ENCODE measurements around the gene KIF13A.
"Not testable (repeated sequence)": the region's sequence is repeated elsewhere in the genome, so short reads cannot be mapped to it uniquely, and the experiment has no call there.

KIF13A gene

GRCh38 chr6:17927705-17928104 lies 59.7 kb downstream of the KIF13A start:
- H3K27me3 ChIP-seq (ENCODE audit: control insufficient read depth in 1 of 2, insufficient read depth in 2 of 2, low read length in 2 of 2), result no peaks in the 10 kb centered on the region
- no peaks in the 10 kb centered on the region for H3K9me3 ChIP-seq (ENCODE audit: low read length)
- no peaks in the 10 kb centered on the region for H3K36me3 ChIP-seq (ENCODE audit: insufficient read depth, low read length)
- H3K4me3 ChIP-seq (ENCODE audit: low read depth in 1 of 2, low read length in 2 of 2), result no peak overlapping the region
- H3K27ac ChIP-seq (ENCODE audit: low read depth, low read length), result peak overlapping the region; percentile 9
- peaks cover 53% of the 10 kb centered on the region for H3K4me1 ChIP-seq (ENCODE audit: insufficient read depth, low read length)
- H3K9ac ChIP-seq (ENCODE audit: low read length), result no peak overlapping the region

DNA sequence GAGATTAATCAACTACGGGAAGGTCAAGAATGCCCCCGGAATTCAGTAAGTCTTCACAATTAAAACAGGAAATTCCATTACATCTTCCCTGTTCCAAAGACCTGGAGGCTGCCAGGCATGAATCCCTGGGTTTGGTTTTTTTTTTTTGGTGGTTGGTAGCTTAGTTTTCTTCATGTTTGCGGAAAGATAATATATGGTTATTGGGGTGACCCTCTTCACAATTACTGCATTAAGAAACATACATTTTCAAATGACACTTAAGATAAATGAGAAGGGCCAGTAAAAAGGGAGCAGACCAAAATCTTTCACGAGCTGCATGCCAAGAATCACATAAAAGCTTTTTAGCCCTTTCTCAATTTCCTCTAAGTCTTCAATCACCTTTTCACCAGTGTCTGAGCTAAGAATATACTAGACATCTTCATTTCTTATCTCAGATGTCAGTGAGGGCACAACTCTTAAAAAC lies 64.0 kb downstream of the KIF13A start:
- H3K4me3 ChIP-seq (ENCODE audit: low read depth in 1 of 2, low read length in 2 of 2), result no peak overlapping the region
- no peaks in the 10 kb centered on the region for H3K36me3 ChIP-seq (ENCODE audit: insufficient read depth, low read length)
- H3K9me3 ChIP-seq (ENCODE audit: low read length), result no peaks in the 10 kb centered on the region
- H3K4me1 ChIP-seq (ENCODE audit: insufficient read depth, low read length), result peaks cover 29% of the 10 kb centered on the region
- no peak overlapping the region for H3K27ac ChIP-seq (ENCODE audit: low read depth, low read length)
- H3K27me3 ChIP-seq (ENCODE audit: control insufficient read depth in 1 of 2, insufficient read depth in 2 of 2, low read length in 2 of 2), result no peaks in the 10 kb centered on the region
- H3K9ac ChIP-seq (ENCODE audit: low read length), result no peak overlapping the region

GRCh38 chr6:17921454-17921853 lies 66.0 kb downstream of the KIF13A start:
- Histone ChIP-seq H3K9ac (ENCODE audit: low read length) (no peak overlapping the region), H3K9me3 (ENCODE audit: low read length) (no peaks in the 10 kb centered on the region), H3K36me3 (ENCODE audit: insufficient read depth, low read length) (no peaks in the 10 kb centered on the region), H3K4me3 (ENCODE audit: low read depth in 1 of 2, low read length in 2 of 2) (no peak overlapping the region), H3K27me3 (ENCODE audit: control insufficient read depth in 1 of 2, insufficient read depth in 2 of 2, low read length in 2 of 2) (no peaks in the 10 kb centered on the region), H3K27ac (ENCODE audit: low read depth, low read length) (no peak overlapping the region), H3K4me1 (ENCODE audit: insufficient read depth, low read length) (peaks cover 21% of the 10 kb centered on the region)

DNA sequence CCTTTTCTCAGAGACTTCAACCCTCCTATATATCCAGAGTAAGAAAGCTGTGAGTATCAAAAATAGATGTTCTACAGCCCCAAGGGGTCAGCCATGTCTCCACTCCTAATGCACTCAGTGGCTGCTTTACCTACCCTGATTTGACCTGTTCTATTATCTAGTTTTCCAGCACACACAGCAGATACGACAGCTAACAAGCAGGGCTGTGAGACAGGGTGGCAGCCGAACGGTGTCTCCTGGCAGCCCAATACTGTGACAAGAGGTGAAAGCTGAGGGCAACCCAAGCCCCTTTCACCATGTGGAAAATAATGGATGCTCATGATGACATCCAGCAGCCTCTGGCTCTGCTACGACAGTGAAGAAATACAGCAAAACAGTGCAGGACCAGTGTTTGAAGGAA lies 67.9 kb downstream of the KIF13A start:
- no peaks in the 10 kb centered on the region for H3K27me3 ChIP-seq (ENCODE audit: control insufficient read depth in 1 of 2, insufficient read depth in 2 of 2, low read length in 2 of 2)
- no peak overlapping the region for H3K4me3 ChIP-seq (ENCODE audit: low read depth in 1 of 2, low read length in 2 of 2)
- H3K9me3 ChIP-seq (ENCODE audit: low read length), result no peaks in the 10 kb centered on the region
- H3K4me1 ChIP-seq (ENCODE audit: insufficient read depth, low read length), result peaks cover 27% of the 10 kb centered on the region
- no peak overlapping the region for H3K9ac ChIP-seq (ENCODE audit: low read length)
- no peak overlapping the region for H3K27ac ChIP-seq (ENCODE audit: low read depth, low read length)
- H3K36me3 ChIP-seq (ENCODE audit: insufficient read depth, low read length), result no peaks in the 10 kb centered on the region

DNA sequence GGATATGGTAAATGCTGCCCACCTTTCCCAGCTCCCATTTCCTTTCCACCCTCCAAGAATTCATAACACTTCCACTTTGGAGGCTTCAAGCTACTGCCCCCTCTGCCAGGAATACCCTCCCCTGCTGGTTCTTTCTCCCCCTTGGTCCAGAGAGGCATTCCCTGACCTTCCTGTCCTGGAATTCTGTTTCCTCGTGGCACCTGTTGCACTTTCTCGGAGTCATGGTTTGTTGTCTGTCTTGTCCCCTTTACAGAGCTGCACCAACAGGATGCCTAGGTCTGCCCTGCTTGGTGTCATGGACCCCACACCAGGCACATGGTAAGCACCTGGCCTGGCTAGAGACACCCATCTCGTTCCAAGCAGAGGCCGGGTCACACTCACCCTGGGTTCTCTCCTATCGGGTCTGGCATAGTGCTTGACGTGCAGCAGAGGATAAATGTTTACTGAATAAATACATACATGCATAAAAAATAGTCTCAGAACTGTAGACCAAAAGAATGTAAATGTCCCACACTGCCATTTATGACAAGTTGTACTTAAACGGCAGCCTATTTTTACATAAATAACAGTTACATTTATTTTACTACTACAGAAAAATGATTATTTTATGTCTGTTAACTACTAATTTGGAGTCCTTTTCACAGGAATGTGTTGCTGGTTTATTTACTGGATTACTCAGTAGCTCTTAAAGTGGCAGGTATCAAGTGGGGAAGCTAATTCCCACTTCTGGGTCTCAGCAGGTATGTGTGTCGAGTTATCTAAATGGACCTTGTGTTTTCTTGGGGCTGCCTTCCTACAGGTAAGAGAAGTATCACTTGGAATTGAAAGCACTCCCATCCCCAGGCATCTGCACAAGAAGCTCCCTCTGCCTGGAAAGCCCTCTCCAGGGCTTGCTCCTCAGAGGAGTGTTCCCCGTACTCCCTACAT lies 69.3 kb downstream of the KIF13A start:
- Histone ChIP-seq H3K9ac (ENCODE audit: low read length) (no peak overlapping the region), H3K27ac (ENCODE audit: low read depth, low read length) (no peak overlapping the region), H3K27me3 (ENCODE audit: control insufficient read depth in 1 of 2, insufficient read depth in 2 of 2, low read length in 2 of 2) (no peaks in the 10 kb centered on the region), H3K4me1 (ENCODE audit: insufficient read depth, low read length) (peaks cover 29% of the 10 kb centered on the region), H3K9me3 (ENCODE audit: low read length) (no peaks in the 10 kb centered on the region), H3K36me3 (ENCODE audit: insufficient read depth, low read length) (no peaks in the 10 kb centered on the region), H3K4me3 (ENCODE audit: low read depth in 1 of 2, low read length in 2 of 2) (no peak overlapping the region)

GRCh38 chr6:17914651-17915050 lies 72.8 kb downstream of the KIF13A start:
- no peak overlapping the region for H3K27ac ChIP-seq (ENCODE audit: low read depth, low read length)
- H3K4me1 ChIP-seq (ENCODE audit: insufficient read depth, low read length), result peaks cover 22% of the 10 kb centered on the region

DNA sequence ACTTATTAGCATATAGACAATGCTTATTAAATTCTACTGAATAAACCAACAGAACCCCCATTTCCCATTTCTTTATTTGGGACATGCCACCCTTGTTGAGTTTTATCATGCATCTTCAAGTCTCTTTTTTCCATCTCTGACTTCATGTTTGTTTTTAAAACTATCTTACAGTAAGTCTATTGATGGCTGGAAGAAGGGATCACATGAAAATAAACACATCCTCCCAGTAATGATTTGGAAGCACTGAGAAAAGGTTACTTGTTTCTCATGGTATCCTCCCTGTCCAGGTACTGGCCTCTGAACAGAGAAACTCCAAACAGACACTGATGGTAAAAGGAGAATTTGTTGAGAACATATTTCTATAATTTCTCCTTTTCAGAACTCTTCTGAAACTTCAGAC lies 74.9 kb downstream of the KIF13A start:
- Histone ChIP-seq H3K4me1 (ENCODE audit: insufficient read depth, low read length) (peaks cover 22% of the 10 kb centered on the region), H3K9ac (ENCODE audit: low read length) (no peak overlapping the region), H3K9me3 (ENCODE audit: low read length) (no peaks in the 10 kb centered on the region), H3K27ac (ENCODE audit: low read depth, low read length) (no peak overlapping the region), H3K27me3 (ENCODE audit: control insufficient read depth in 1 of 2, insufficient read depth in 2 of 2, low read length in 2 of 2) (no peaks in the 10 kb centered on the region), H3K4me3 (ENCODE audit: low read depth in 1 of 2, low read length in 2 of 2) (no peak overlapping the region), H3K36me3 (ENCODE audit: insufficient read depth, low read length) (no peaks in the 10 kb centered on the region)

More at GRCh38 chr6:17914651-17915050, 72.8 kb downstream of the KIF13A start:
- Histone ChIP-seq H3K27me3 (ENCODE audit: control insufficient read depth in 1 of 2, insufficient read depth in 2 of 2, low read length in 2 of 2) (no peaks in the 10 kb centered on the region), H3K36me3 (ENCODE audit: insufficient read depth, low read length) (no peaks in the 10 kb centered on the region), H3K9me3 (ENCODE audit: low read length) (no peaks in the 10 kb centered on the region), H3K4me3 (ENCODE audit: low read depth in 1 of 2, low read length in 2 of 2) (no peak overlapping the region), H3K9ac (ENCODE audit: low read length) (no peak overlapping the region)

DNA sequence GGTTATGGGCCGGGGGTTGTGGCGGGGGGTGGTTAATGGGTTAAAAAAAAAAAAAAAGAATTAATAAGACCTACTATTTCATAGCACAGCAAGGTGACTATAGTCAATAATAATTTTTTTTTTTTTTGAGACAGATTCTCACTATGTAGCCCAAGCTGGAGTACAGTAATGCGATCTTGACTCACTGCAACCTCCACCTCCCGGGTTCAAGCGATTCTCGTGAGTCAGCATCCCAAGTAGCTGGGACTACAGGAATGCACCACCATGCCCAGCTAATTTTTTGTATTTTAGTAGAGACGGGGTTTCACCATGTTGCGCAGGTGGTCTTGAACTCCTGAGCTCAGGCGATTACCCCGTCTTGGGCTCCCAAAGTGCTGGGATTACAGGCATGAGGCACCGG lies 75.8 kb downstream of the KIF13A start:
- not testable (repeated sequence) for H3K36me3 ChIP-seq (ENCODE audit: insufficient read depth, low read length); H3K27me3 ChIP-seq (ENCODE audit: control insufficient read depth in 1 of 2, insufficient read depth in 2 of 2, low read length in 2 of 2); H3K4me3 ChIP-seq (ENCODE audit: low read depth in 1 of 2, low read length in 2 of 2); H3K9me3 ChIP-seq (ENCODE audit: low read length); H3K9ac ChIP-seq (ENCODE audit: low read length); H3K27ac ChIP-seq (ENCODE audit: low read depth, low read length)
- peaks cover 30% of the 10 kb centered on the region for H3K4me1 ChIP-seq (ENCODE audit: insufficient read depth, low read length)

DNA sequence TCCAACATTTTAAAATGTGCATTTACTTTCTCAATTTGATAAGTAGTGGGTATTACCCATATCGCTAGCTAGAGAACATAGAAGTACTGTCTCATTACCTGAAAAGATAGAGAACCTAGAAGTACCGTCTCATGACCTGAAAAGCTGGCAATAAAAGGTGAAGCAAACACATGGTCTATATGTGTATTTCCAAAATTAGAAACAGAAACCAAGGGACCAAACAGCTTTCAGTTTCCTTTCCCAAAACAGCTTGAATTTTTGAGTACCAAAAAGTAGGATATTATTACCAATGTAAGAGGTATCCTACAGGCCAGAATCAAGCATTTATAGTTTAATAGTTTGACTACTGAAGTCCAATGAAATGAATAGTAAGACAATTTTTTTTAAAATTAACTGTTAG lies 77.2 kb downstream of the KIF13A start:
- Histone ChIP-seq H3K36me3 (ENCODE audit: insufficient read depth, low read length) (no peaks in the 10 kb centered on the region), H3K27ac (ENCODE audit: low read depth, low read length) (no peak overlapping the region), H3K4me3 (ENCODE audit: low read depth in 1 of 2, low read length in 2 of 2) (no peak overlapping the region), H3K9me3 (ENCODE audit: low read length) (no peaks in the 10 kb centered on the region), H3K4me1 (ENCODE audit: insufficient read depth, low read length) (peaks cover 24% of the 10 kb centered on the region), H3K27me3 (ENCODE audit: control insufficient read depth in 1 of 2, insufficient read depth in 2 of 2, low read length in 2 of 2) (no peaks in the 10 kb centered on the region), H3K9ac (ENCODE audit: low read length) (no peak overlapping the region)

DNA sequence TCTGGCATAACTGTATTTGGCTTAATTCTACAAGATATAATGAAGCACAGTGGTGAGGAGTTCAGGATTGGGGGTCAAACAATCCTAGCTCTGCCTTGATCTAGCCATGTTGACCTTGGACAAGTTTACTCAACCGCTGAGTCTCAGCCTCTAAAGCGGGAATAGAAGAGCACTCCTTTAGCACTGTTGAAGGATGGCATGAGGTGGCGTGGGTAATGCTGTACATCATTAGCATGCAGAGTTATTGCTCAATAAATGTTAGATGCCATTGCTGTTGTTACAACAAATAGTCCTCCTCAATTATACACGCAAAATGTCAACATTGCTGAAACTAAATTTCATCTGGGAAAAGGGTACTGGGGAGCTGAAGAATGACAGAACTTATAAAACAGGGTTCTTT lies 78.6 kb downstream of the KIF13A start:
- Histone ChIP-seq H3K27ac (ENCODE audit: low read depth, low read length) (no peak overlapping the region), H3K4me1 (ENCODE audit: insufficient read depth, low read length) (peaks cover 23% of the 10 kb centered on the region)

GRCh38 chr6:17907406-17908229 lies 79.8 kb downstream of the KIF13A start:
- Histone ChIP-seq H3K27me3 (ENCODE audit: control insufficient read depth in 1 of 2, insufficient read depth in 2 of 2, low read length in 2 of 2) (no peaks in the 10 kb centered on the region), H3K27ac (ENCODE audit: low read depth, low read length) (no peak overlapping the region), H3K9ac (ENCODE audit: low read length) (no peak overlapping the region), H3K9me3 (ENCODE audit: low read length) (no peaks in the 10 kb centered on the region), H3K4me1 (ENCODE audit: insufficient read depth, low read length) (peaks cover 16% of the 10 kb centered on the region), H3K4me3 (ENCODE audit: low read depth in 1 of 2, low read length in 2 of 2) (no peak overlapping the region), H3K36me3 (ENCODE audit: insufficient read depth, low read length) (no peaks in the 10 kb centered on the region)

More for the DNA sequence above, 78.6 kb downstream of the KIF13A start:
- Histone ChIP-seq H3K4me3 (ENCODE audit: low read depth in 1 of 2, low read length in 2 of 2) (no peak overlapping the region), H3K36me3 (ENCODE audit: insufficient read depth, low read length) (no peaks in the 10 kb centered on the region), H3K9me3 (ENCODE audit: low read length) (no peaks in the 10 kb centered on the region), H3K9ac (ENCODE audit: low read length) (no peak overlapping the region), H3K27me3 (ENCODE audit: control insufficient read depth in 1 of 2, insufficient read depth in 2 of 2, low read length in 2 of 2) (no peaks in the 10 kb centered on the region)
